Measurements from ENCODE around the gene OSGIN1.

Gene OSGIN1

GRCh38 chr16:83958846-83959565 is 6.0 kb downstream of the OSGIN1 start:
- no peak for DNase-seq

- DNase-seq = no peak
Measured at GRCh38 chr16:83959656-83960434, 6.8 kb downstream of the OSGIN1 start.

GRCh38 chr16:83960521-83961249 is 7.6 kb downstream of the OSGIN1 start:
- DNase-seq = no peak

- DNase-seq = no peak
Measured at GRCh38 chr16:83961591-83961990, 8.6 kb downstream of the OSGIN1 start.

- DNase-seq = no peak
Measured at GRCh38 chr16:83963277-83964119, 10.5 kb downstream of the OSGIN1 start.

GRCh38 chr16:83964684-83965443 is 11.8 kb downstream of the OSGIN1 start:
- no peak for DNase-seq

GRCh38 chr16:83965444-83966152 is 12.6 kb downstream of the OSGIN1 start:
- DNase-seq = no peak

- DNase-seq = no peak
Measured at GRCh38 chr16:83966153-83966696, 13.2 kb downstream of the OSGIN1 start.

- DNase-seq = no peak
Measured at GRCh38 chr16:83967091-83967490, 14.1 kb downstream of the OSGIN1 start.

- no peak for DNase-seq
Measured at GRCh38 chr16:83967838-83968305, 14.8 kb downstream of the OSGIN1 start, which contains the start of gene NECAB2. Gene NECAB2 (plus strand): TSS chr16:83968244. CDS start chr16:83968649, 405 bp downstream.

GRCh38 chr16:83968306-83968851 is 15.3 kb downstream of the OSGIN1 start:
- no peak for DNase-seq

GRCh38 chr16:83968891-83969649 is 16.0 kb downstream of the OSGIN1 start:
- no peak for DNase-seq

- no peak for DNase-seq
Measured at GRCh38 chr16:83969771-83970429, 16.9 kb downstream of the OSGIN1 start.

- no peak for DNase-seq
Measured at GRCh38 chr16:83970430-83970815, 17.4 kb downstream of the OSGIN1 start.

- DNase-seq = no peak
Measured at GRCh38 chr16:83971165-83972130, 18.4 kb downstream of the OSGIN1 start.

GRCh38 chr16:83972256-83973008 is 19.4 kb downstream of the OSGIN1 start:
- DNase-seq = no peak

GRCh38 chr16:83973077-83973476 is 20.0 kb downstream of the OSGIN1 start:
- DNase-seq = no peak

All from NCI-H748 treated with DMSO at 0.1 percent for 48 hours (cell line).